Muscle of back (tissue), 11 donors: ENCODE data around the gene PRRT1B. TPM values are rescaled to one million over a fixed set of nuclear protein-coding genes. Genes with fewer than 3 reads are reported as not detected.
"Not testable (repeated sequence)": the region's sequence is repeated elsewhere in the genome, so short reads cannot be mapped to it uniquely, and the experiment has no call there.

Source experiments
- DNase-seq, 3 donors: peaks; one replicate each; pipeline versions ENCODE4 v3.0.0 to v3.0.0-alpha.2; 2013
- polyA plus RNA-seq, 10 donors: library from polyadenylated mRNA; unstranded; fragments of 120-200 nt; gene quantifications; one replicate each; pipeline ENCODE4 v1.2.1, GENCODE V29; 2013; ENCODE audit not compliant: insufficient read length in 10 of 10

Gene PRRT1B
- polyA plus RNA-seq, 10 donors, result 0.11 TPM; not detected in 9

DNA sequence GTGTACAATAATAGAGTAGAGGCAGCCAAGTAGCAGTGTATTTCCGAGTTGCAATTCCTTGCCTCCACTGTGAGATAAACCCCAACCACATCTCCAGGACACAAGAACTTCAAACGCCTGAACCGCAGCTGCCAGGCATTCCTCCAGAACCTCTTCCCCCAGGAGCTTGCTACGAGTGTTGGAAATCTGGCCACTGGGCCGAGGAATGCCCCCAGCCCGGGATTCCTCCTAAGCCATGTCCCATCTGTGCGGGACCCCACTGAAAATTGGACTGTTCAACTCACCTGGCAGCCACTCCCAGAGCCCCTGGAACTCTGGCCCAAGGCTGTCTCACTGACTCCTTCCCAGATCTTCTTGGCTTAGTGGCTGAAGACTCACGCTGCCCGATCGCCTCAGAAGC, 3.9 kb downstream of the PRRT1B start:
- DNase-seq, result not testable (repeated sequence)

DNA sequence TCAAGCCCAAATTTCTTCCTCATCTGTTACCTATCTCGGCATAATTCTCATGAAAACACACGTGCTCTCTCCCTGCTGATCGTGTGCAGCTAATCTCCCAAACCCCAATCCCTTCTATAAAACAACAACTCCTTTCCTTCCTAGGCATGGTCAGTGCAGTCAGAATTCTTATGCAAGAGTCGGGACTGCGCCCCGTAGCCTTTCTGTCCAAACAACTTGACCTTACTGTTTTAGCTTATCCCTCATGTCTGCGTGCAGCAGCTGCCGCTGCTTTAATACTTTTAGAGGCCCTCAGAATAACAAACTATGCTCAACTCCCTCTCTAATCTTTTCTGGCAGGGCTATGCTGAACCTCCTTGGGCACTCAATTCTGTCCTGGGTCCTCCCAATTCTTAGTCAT, 5.1 kb downstream of the PRRT1B start:
- not testable (repeated sequence) for DNase-seq

DNA sequence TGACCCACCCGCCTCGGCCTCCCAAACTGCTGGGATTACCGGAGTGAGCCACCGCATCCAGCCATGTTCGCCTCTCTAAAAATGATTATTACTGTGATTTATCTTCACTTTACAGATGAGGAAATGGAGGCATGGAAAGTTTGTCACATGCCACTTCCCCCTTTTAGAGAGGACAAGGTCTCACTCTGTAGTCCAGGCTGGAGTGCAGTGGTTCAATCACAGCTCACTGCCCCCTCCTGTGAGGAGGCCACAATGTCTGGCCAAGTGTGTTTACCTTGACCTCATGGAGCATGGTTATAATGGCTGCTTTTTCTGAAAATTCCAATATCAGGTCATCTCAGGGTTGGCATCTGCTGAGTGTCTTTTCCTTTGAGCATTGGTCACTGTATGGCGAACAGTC, 6.7 kb downstream of the PRRT1B start:
- DNase-seq, result no peak

- no peak for DNase-seq
Observed at GRCh38 chr9:131554087-131554842, 8.9 kb downstream of the PRRT1B start.

DNA sequence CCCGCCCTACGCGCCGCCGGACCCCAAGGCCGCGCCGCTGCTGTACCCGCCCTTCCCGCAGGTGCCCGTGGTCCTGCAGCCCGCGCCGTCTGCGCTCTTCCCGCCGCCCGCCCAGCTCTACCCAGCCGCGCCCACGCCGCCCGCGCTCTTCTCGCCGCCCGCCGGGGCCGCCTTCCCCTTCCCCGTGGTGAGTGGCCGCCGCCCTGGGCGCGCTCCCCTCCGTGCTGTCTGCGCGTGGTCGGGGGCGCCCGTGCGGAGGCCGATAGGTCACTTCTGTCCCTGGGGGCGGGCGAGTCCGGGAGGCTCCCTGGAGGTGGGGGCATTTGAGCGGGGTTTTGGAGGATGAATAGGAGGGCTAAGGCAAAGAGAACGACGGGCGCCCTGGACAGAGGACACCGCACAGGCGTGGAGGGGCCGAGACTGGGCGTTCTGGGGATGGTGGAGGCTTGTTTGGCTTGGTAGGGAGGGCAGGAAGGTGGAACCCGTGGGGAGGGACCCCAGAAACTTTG, 9.6 kb downstream of the PRRT1B start:
- DNase-seq, result no peak

DNA sequence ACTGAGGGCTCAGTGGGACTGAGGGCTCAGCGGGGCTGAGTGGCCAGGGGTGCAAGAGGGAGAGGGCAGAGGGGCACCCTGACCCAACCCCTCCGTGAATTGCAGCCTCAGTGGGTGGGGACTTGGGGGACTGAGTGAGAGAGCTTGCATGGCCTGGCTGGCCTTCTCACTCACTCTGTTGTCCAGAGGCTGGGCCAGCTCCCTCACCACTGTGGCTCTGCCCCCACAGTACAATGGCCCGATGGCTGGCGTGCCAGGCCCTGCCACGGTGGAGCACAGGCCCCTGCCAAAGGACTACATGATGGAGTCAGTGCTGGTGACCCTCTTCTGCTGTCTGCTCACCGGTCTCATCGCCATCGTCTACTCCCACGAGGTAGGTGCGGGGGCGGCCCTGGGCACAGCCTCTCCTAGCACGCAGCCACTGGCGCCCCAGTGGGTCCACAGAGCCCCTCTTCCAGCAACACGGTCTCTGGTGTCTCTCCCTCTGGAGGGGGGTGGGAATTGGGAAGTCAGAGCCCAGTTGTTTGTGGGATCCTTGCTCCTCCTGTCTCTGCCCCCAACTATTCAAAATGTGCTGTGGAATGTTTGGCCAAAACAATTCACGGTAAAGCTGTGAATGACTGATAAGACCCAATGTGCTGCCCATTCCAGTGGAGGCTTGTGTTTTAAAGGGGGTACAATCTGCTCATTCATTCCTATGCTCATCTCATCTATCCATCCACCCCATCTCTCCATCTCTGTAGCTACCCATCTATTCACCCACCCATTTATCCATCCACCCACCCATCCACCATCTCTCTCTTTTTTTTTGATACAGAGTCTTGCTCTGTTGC, 10.7 kb downstream of the PRRT1B start:
- DNase-seq, result no peak

DNA sequence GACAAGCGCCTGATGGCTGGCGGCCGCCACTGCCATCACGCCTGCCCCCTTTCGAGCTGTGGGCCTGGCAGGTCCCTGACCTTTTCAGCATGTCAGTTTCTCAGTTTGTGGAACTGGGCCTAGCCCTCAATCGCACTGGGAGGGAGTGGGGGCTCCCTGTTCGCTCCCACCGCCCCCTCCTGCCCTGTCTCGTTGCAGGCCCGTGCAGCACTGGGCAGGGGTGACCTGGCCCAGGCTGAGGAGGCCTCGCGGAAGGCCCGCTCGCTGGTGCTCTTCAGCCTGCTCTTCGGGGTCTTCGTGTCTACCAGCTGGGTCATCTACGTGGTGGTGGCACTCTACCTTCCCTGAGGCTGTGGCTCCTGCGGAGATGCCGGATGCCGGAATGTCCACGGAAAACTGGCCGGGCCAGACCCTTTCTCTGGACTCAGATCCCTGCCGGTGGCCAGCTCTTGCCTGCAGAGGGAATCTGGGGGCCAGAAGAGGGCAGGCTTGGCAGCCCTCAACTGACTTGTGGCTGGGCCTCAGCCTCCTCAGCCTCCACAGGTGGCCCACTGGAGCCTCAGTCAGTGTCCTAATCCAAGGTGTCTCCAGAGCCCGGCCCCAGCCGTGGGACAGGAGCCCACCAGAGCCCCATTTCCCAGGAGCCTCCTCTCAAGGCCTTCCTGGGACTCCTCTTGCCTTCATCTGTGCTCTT, 12.7 kb downstream of the PRRT1B start:
- no peak for DNase-seq

- DNase-seq, result no peak
Observed at GRCh38 chr9:131559421-131560000, 14.2 kb downstream of the PRRT1B start.

DNA sequence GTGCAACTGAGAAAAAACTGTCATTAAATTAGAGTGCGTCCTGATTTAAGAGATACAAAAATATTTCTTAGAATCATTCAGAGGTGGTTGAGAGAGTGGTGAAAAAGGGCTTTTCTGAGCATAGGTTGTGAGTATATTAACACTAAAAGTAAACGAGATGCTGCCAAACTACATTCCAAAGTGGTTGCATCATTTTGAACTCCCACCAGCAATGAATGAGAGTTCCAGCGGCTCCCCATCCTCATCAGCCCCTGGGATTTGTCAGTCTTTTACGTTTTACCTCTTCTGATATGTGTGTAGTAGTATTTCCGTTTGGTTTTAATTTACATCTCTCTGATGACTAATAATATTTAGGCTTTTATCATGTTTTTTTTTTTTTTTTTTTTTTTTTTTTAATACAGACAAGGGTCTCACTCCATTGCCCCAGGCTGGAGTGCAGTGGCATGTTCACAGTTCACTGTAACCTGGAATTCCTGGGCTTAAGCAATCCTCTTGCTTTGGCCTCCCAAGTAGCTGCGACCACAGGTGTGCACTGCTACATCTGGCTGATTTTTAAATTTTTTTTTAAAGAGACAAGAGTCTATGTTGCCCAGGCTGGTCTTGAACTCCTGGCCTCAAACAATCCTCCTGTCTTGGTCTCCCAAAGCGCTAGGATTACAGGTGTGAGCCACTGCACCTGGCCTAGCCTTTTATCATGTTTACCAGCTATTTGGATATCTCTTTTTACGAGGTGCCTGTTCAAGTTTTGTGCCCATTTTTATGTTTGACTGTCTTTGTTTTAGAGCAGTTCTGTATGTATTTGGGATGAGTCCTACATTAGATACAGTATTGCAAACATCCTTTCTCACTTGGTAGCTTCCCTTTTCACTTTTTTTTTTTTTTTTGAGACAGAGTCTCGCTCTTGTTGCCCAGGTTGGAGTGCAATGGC, 17.0 kb downstream of the PRRT1B start:
- DNase-seq, result no peak

DNA sequence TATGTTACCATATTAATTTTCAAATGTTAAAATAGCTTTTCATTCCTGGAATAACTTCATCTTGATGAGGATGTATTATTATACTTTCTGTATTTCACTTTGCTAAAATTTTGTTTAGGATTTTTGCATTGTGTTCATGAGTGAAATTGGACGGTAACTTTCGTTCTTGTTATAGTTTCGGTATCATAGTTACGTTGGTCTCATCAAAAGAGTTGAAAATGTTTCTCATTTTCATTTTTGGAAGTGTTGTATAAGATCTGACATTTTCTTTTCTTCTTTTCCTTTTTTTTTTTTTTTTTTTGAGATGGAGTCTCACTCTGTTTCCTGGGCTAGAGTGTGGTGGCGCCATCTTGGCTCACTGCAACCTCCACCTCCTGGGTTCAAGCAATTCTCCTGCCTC, 20.0 kb downstream of the PRRT1B start:
- no peak for DNase-seq

DNA sequence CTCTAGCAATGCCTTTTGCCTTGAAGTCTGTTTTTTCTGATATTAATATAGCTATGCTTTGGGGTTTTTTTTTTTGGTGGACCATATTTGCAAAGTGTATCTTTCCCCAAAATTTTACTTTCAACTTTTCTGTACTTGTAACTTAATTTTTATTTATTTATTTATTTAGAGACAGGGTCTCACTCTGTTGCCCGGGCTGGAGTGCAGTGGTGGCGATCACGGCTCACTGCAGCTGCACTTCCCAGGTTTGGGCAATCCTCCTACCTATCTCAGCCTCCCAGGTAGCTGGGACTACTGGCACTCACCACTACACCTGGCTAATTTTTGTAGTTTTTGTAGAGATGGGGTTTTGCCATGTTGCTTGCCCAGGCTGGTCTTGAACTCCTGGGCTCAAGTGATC, 20.8 kb downstream of the PRRT1B start:
- DNase-seq, result no peak

DNA sequence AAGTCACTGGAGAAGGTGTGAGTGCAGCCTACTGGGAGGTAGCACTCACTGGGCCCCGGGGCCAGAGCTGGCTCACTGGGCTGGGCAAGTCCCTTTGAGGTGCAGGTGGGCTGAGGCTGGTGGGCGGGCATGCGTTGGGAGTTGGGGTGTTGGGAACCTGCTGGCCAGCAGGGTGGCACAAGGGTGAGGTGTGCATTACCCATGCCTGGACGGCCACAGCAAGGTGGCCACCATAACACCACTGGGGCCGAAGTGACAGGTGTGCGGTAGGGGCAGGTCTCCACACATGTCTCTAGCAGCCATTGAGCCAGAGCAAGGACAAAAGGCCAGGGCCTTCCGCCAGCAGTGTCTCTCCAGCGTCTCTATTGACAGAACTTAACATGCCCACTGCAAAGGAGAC, 22.6 kb downstream of the PRRT1B start:
- no peak for DNase-seq

GRCh38 chr9:131574730-131575640, 29.7 kb downstream of the PRRT1B start:
- no peak for DNase-seq

DNA sequence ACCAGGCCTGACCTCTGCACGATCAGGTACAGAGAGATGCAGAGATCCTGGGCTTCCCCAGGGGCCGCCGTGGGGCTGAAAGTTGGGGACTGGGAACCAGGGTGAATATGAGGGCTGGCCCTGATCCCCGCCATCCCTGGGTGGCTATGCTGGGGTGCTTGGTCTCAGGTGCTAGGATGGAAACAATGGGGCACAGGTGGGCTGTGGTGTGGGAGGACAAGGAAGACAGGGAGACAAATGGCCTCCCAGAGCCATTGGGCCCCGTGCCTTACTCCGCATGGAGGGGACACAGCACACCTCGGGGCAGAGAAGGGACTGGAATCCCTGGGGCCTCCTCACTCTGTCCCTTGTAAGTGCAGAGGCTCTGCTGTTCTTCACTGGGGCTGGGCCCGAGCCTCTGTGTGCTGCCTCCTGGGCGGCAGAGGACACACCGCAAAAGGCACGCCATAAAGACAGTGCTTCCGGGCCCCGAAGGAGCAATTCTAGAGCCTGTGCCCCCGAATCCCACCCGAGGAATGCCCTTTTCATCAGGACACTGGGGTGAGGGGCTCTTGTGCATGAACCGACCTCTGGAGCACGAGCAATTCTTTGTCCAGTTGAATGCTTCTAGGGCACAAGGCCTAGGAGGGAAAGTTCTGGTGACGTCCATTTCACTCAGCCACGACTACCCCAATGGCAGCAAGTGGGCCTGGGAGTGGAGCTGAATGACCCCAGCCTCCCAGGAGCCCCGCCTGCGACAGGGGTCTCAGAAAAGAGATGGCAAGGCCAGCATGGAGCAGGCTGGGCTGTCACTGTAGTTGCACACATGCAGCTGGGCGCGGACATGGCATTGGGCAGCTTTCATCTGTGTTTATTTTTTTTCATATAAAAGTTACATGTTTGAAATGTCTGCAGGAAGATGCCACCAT, 30.9 kb downstream of the PRRT1B start:
- no peak for DNase-seq

- no peak for DNase-seq
Observed at GRCh38 chr9:131577005-131578000, 32.0 kb downstream of the PRRT1B start.

GRCh38 chr9:131578021-131578420, 32.7 kb downstream of the PRRT1B start:
- no peak for DNase-seq
